Thyroid gland (tissue), 4 donors: Measurements from ENCODE around the gene STRBP. TPM values are rescaled to one million over a fixed set of nuclear protein-coding genes. Genes with fewer than 3 reads are reported as not detected.

ENCODE experiments used
- DNase-seq, 2 donors: peaks; one replicate each; pipeline ENCODE4 v3.0.0-alpha.2; 2019
- H3K27ac ChIP-seq, 3 donors: fragments of 200-600 bp; sonication (generic); 1 replicate in 2 of 3; 2 replicates in 1 of 3; pipeline ENCODE4 v1.5.1; 2016 to 2019; ENCODE audit warnings: mild to moderate bottlenecking in 1 of 3, moderate library complexity in 1 of 3
- H3K27me3 ChIP-seq: fragments of 200-600 bp; sonication (generic); one replicate; pipeline ENCODE4 v1.5.1; 2019
- H3K36me3 ChIP-seq, 2 donors: fragments of 200-600 bp; sonication (generic); one replicate each; pipeline ENCODE4 v1.5.1; 2016 to 2019
- H3K4me1 ChIP-seq, 2 donors: fragments of 200-600 bp; sonication (generic); one replicate each; pipeline ENCODE4 v1.5.1; 2017 to 2019
- H3K4me3 ChIP-seq, 3 donors: fragments of 200-600 bp; sonication (generic); replicated peaks in 1 of 3; 1 replicate in 2 of 3; 2 replicates in 1 of 3; pipeline ENCODE4 v1.5.1; 2016; ENCODE audit warnings: mild to moderate bottlenecking in 1 of 3
- H3K9me3 ChIP-seq: fragments of 200-600 bp; sonication (generic); one replicate; pipeline ENCODE4 v1.5.1; 2017
- POLR2A ChIP-seq, 2 donors: fragments of 450-650 bp; IDR thresholded peaks; one replicate each; pipeline ENCODE4 v1.6.1; 2017; ENCODE audit warnings: antibody characterized with exemption in 2 of 2, mild to moderate bottlenecking in 2 of 2, moderate library complexity in 1 of 2
- WGBS, 2 donors: methylation state at CpG; one replicate each; pipeline ENCODE4 v1.1.5; 2017; 5-methylcytosine and 5-hydroxymethylcytosine counted together
- intact Hi-C: fragments of 100-400 bp; cut with DNase I; formaldehyde crosslinking; loops from one replicate; pipeline ENCODE4 v1.15.1; 2023
- total RNA-seq, 4 donors: library from RNA; depleted of rRNA; stranded (reverse); fragments of >200 nt; gene quantifications; one replicate each; pipeline ENCODE4 v1.2.3, GENCODE V29; 2016
- TF ChIP-seq, protein P1 (sequence below), 6 experiments: fragments of 200-600 bp in 3 of 6; fragments of 450-650 bp in 3 of 6; sonication (generic) in 3 of 6; IDR thresholded peaks; one replicate each; pipeline ENCODE4 v1.5.1; 2016 to 2019; ENCODE audit warnings: antibody characterized with exemption in 6 of 6, mild to moderate bottlenecking in 2 of 6, inconsistent platforms in 1 of 6, moderate library complexity in 1 of 6

The STRBP gene
- total RNA-seq, 4 donors from 2014 or later, result 29.3 to 52.2 (median 43.9) TPM

DNA sequence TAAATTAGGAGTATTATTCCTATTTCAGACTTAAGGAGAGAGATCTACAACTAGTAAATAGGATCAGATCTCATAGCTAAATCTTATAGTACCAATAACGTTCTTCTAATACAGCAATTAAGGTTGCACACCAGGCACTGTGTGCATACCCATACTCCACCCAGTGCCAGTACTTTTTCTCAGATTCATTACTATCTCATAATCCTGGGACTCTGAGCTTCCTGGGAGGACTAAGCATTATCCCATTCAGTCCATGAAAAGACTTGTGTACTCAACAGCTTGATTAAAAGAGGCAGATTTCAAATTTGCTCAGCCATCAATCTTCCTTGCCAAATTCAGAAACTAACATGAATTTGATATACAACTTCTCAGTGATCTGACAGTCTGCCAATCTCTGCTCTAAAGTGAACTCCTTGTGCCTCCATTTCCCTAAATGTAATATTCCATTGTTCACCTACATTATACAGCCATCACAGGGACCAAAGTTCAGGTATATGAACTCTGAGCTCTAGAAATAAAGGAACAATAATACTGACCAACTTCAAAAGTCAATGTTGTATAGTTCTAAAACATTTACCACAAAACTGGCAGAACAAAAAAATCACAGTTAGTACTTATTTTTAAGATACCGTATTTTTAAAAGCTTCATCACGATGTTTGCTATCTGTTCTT, 7.2 kb downstream of the STRBP start:
- H3K27ac ChIP-seq, result no peak overlapping the region
- H3K4me1 ChIP-seq, result peaks cover 0 to 23% of the 10 kb centered on the region in 2 donors
- intact Hi-C loops, result no loop called here
- H3K27me3 ChIP-seq, result no peaks in the 10 kb centered on the region
- H3K9me3 ChIP-seq, result no peaks in the 10 kb centered on the region
- no peak overlapping the region for H3K4me3 ChIP-seq
- no peaks in the 10 kb centered on the region for H3K36me3 ChIP-seq
- DNase-seq, result no peak
- 87 to 93% methylated on average over 3 of the region's 3 CpGs for WGBS, 2 donors
- TF ChIP-seq, protein P1, sequence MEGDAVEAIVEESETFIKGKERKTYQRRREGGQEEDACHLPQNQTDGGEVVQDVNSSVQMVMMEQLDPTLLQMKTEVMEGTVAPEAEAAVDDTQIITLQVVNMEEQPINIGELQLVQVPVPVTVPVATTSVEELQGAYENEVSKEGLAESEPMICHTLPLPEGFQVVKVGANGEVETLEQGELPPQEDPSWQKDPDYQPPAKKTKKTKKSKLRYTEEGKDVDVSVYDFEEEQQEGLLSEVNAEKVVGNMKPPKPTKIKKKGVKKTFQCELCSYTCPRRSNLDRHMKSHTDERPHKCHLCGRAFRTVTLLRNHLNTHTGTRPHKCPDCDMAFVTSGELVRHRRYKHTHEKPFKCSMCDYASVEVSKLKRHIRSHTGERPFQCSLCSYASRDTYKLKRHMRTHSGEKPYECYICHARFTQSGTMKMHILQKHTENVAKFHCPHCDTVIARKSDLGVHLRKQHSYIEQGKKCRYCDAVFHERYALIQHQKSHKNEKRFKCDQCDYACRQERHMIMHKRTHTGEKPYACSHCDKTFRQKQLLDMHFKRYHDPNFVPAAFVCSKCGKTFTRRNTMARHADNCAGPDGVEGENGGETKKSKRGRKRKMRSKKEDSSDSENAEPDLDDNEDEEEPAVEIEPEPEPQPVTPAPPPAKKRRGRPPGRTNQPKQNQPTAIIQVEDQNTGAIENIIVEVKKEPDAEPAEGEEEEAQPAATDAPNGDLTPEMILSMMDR (IDR thresholded peaks at IDR 0.05), result no peak
- no peak for TF ChIP-seq POLR2A (IDR thresholded peaks at IDR 0.05)

DNA sequence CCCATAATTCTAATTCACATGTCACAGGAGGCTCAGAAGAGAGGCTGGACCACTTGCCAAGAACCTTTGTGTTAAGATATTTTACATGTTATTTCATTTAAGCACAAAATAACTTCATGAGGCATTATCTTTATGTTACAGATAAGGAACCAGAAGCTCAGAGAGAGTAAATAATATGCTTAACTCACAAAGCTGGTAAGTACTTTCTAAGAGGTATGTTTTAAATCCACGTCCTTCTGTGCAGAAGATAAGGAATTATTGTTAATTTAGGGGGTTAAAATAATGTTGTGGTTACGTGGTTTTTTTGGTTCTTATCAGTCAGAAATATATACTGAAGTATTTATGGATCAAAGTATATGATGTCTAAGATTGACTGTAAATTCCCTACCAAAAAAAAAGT, 8.0 kb downstream of the STRBP start:
- no peak overlapping the region for H3K27ac ChIP-seq
- DNase-seq, result no peak
- no peaks in the 10 kb centered on the region for H3K36me3 ChIP-seq
- intact Hi-C loops, result no loop called here
- no peaks in the 10 kb centered on the region for H3K9me3 ChIP-seq
- TF ChIP-seq, protein P1 (IDR thresholded peaks at IDR 0.05), result no peak
- TF ChIP-seq POLR2A (IDR thresholded peaks at IDR 0.05), result no peak
- no peaks in the 10 kb centered on the region for H3K27me3 ChIP-seq
- H3K4me1 ChIP-seq, result peaks cover 0 to 20% of the 10 kb centered on the region in 2 donors
- 88 to 90% methylated on average over 2 of the region's 2 CpGs for WGBS, 2 donors
- H3K4me3 ChIP-seq, result no peak overlapping the region

DNA sequence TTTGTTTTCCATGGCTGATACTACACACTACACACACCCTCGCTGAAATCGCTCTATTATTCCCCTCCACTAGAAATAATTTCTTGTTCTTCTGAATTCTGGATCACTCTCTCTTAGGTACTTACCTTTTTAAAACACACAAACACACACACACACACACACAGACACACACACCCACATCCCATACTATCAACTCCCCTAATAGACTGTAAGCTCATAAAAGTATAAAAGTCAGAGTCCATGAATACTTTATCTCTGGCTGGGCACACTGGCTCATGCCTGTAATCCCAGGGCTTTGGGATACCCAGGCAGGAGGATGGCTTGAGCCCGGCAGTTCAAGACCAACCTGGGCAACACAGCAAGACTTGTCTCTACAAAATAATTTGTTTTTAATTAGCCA, 11.1 kb downstream of the STRBP start:
- Histone ChIP-seq H3K4me3 (no peak overlapping the region), H3K36me3 (no peaks in the 10 kb centered on the region), H3K27ac (no peak overlapping the region), H3K27me3 (no peaks in the 10 kb centered on the region), H3K9me3 (no peaks in the 10 kb centered on the region), H3K4me1 (peaks cover 2 to 12% of the 10 kb centered on the region in 2 donors)
- no peak for DNase-seq
- WGBS, 2 donors, result 94 to 97% methylated on average over 3 of the region's 3 CpGs
- no peak for TF ChIP-seq POLR2A (IDR thresholded peaks at IDR 0.05)
- TF ChIP-seq, protein P1 (IDR thresholded peaks at IDR 0.05), result no peak
- intact Hi-C loops, result no loop called here

DNA sequence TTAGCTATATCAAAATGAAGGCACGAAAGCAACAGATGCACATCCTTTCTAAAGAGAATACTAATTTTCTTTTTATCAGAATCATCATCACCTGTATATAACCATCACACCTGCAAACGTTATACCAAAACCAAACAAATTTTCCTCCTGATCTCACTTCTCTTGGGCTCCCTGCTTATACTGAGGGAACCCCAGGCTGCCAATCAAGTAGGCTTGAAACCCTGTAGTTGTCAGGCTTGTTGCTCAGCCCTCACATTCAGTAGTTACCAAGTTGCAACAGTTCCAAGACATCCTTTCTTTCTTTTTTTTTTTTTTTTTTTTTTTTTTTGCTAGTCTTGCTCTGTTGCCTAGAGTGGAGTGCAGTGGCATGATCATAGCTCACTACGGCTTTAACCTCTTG, 12.7 kb downstream of the STRBP start:
- no peak overlapping the region for H3K27ac ChIP-seq
- TF ChIP-seq POLR2A (IDR thresholded peaks at IDR 0.05), result no peak
- TF ChIP-seq, protein P1 (IDR thresholded peaks at IDR 0.05), result no peak
- intact Hi-C loops, result no loop called here
- no peaks in the 10 kb centered on the region for H3K9me3 ChIP-seq
- no peaks in the 10 kb centered on the region for H3K27me3 ChIP-seq
- DNase-seq, result no peak
- no peak overlapping the region for H3K4me3 ChIP-seq
- WGBS, 2 donors, result 90 to 92% methylated on average over 3 of the region's 3 CpGs
- no peaks in the 10 kb centered on the region for H3K36me3 ChIP-seq
- peaks cover 3 to 6% of the 10 kb centered on the region in 2 donors for H3K4me1 ChIP-seq

DNA sequence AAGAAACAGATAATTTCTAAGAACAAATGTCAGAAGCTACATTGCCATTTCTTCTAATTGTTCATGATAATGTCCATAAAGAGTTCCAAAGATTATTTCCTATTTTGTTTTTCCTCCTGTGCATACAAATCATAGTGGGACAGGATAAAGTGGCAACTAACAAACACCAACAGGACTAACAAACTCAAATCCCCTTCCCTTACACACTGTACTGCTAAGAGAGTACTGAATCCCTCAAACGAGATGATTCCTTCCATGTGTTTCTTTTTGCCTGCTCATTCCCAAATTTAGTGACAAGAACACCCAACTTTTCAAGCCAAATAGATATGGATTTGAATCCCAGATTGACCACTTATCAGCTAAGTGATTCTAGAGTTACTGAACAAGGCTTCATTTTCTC, 15.2 kb downstream of the STRBP start:
- intact Hi-C loops, result no loop called here
- TF ChIP-seq POLR2A (IDR thresholded peaks at IDR 0.05), result no peak
- TF ChIP-seq, protein P1 (IDR thresholded peaks at IDR 0.05), result no peak
- no peaks in the 10 kb centered on the region for H3K27me3 ChIP-seq
- no peaks in the 10 kb centered on the region for H3K36me3 ChIP-seq
- H3K4me1 ChIP-seq, result peaks cover 0 to 6% of the 10 kb centered on the region in 2 donors
- no peaks in the 10 kb centered on the region for H3K9me3 ChIP-seq
- no peak for DNase-seq
- H3K4me3 ChIP-seq, result no peak overlapping the region
- no peak overlapping the region for H3K27ac ChIP-seq
- 86 to 89% methylated on average over 1 of the region's 1 CpG for WGBS, 2 donors
